Central memory CD4-positive, alpha-beta T cell (primary cell): ENCODE results near the gene KRT84.

Experiments used
- DNase-seq: peaks from one replicate; pipeline ENCODE4 v3.0.0; 2022
- total RNA-seq, 3 experiments: gene quantifications; one replicate each; lab custom pipeline; 2026; lab: John Stamatoyannopoulos, UW

The KRT84 gene
- 0 reads per million in 3 experiments for total RNA-seq

DNA sequence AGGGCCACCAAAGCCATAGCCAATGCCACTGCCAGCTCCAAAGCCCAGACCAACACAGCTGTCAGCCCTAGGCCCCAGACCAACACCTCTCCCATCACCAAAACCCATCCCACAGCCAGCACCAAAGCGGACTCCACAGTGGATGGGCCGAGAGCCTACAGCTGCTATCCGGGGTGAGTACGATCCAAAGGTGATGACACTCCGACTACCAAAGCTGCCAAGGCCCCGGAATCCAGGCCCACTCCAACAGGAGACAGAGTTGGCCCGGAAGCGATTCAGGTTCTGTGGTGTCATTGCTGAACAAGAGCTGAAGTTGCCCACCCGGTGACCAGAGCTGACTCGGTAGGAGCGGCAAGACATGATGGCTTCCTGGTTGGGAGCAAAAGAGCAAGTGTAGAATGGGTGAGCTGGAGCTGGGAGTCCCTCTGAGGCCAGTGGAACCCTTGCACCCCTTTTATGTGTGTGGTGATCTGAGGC lies at the start of gene KRT84:
Gene KRT84 (minus strand): TSS at position 427 of the 477 bp plus-strand sequence. CDS start 67 bp downstream, at position 360.
- no peak for DNase-seq

DNA sequence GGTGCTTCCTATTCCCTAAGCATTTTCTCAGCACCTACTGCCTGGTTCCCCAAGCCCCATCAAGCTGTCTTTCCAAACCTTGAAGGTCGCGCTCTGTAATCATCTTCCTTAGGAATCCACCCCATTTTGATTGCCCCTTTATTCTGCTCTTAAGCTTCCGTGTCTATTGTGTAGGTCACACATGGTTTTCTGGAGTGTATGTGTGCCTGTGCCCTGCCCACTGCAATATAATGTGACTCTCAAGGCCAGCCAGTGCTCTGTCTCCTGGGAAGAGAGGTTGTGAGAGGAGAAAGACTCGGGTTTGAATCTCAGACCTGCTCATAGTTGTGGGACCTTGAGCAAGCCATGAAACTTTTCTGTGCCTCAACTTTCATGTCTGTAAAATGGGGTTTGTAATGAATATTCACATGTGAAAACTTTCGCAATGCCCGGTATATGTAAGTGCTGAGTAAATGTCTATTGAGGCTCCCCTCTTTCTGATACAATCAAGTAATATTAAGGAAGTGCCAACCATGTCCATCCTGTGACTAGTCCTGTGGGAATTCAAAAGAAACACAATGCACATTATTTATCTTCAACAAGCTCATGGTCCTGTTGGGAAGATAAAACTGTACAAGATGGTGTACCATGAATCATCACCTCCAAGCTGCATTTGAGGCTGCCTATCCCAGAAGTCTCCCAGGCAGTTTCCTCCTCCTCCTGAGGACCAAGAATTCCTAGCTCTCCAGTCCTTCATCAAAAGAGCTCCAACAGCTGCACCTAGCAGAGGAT lies 49.5 kb upstream of the KRT84 start:
- no peak for DNase-seq

DNA sequence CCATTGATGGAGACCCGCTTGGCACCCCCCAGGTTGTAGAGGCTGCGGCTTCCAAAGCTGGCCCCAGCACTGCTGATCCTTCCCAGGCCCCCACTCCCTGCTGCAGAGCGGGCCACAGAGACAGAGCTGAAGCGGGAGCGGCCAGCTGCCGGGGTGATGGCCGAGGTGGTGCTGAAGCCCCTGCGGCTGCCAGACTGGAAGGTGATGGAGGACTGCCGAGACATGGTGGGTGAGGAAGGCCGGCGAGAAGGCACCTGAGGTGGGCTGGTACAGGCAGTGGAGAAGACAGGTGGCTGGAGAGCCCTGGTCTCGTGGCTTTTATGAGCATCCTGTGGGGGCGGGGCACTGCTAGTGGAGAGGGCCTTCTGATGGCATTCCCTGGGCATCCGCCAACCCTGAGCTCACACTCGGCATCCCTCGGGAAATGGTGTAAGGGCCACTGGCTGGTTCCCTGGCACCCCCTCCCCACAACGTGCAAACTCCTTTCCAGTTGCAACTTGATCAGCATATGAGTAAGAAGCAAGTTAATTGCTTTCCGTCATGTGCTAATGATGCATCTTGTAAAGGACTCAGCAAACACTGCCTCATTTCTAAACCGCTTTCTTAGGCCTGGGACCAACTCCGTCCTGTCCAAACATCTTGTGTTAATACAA lies 48.8 kb upstream of the KRT84 start, which contains the start of gene KRT75:
Gene KRT75 (minus strand): TSS at position 291 of the 653 bp plus-strand sequence. CDS start 67 bp downstream, at position 224.
- DNase-seq: no peak

DNA sequence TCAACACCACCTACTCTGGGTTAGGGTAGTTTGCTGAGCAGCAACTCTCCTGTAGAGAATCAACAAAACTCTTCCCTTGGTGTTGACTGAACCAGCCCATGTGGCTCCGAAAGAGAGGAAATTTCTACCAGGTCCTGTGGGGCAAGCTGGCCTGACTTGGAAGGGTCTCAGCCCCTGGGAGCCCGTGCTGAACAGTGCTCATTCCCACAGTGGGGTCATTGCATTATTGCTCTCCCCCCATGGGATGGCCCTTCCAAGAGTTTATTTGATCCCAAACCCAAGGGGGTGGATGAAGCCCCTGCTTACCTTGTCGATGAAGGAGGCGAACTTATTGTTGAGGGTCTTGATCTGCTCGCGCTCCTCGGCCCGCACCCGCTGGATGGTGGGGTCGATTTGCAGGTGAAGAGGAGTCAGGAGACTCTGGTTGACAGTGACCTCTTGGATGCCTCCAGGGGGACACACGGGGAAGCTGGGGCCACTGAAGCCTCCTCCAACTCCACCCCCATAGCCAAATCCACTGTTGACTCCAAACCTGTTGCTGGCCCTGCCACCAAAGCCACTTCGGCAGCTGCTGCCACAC lies 48.1 kb upstream of the KRT84 start:
- DNase-seq: no peak

- DNase-seq: no peak
Measured at GRCh38 chr12:52432559-52433207, 47.2 kb upstream of the KRT84 start.

DNA sequence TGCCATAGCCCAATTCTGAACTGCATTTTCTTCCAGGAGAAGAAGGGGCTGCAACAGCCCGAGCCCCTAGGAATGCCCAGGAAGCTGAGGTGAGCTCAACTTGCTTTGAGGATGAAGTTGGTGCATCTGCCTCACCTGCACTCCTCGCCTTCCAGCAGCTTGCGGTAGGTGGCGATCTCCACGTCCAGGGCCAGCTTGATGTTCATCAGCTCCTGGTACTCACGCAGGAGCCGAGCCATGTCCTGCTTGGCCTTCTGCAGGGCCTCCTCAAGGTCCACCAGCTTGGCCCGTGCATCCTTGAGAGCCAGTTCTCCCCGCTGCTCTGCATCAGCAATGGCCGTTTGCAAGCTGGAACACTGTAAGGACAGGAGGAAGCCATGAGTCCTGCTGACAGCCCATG lies 42.7 kb upstream of the KRT84 start:
- no peak for DNase-seq

DNA sequence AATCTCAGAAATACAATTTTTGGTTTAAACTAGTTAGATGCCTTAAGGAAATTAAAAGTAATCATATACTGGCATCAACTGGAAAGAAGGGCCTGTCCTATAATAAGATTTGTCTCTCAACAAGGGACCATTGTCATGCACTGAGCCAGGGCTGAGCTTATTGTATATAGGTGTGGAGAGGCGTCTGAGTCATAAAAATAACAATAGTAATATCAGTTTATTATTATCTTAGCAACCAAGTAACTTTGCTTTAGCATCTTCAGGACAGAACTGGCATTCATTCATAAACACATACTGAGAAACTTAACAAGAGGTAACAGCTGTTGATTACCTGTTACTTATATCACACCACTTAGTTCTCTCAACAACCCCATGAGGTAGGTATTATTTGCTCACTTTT lies 41.6 kb upstream of the KRT84 start:
- DNase-seq: no peak

DNA sequence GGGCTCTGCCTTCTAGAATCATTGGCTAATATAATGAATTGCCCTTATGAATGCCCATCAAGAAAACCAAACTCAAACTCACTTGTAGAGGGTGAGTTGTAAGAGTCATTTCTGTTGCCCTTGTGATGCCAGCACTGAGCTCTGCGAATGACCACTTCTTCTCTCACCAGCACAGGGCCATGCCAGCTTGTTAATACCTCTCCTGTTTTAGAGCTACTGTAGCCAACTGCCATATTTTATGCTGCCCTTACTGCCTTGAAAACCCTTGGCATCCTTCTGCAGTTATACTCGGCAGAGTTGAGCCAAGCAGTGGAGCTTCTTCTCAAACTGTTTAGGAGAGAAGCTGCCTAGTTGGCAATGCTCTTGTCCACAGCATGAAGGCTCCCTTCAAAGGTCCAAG lies 40.6 kb upstream of the KRT84 start:
- DNase-seq: no peak

GRCh38 chr12:52425466-52425865 lies 40.0 kb upstream of the KRT84 start:
- no peak for DNase-seq

DNA sequence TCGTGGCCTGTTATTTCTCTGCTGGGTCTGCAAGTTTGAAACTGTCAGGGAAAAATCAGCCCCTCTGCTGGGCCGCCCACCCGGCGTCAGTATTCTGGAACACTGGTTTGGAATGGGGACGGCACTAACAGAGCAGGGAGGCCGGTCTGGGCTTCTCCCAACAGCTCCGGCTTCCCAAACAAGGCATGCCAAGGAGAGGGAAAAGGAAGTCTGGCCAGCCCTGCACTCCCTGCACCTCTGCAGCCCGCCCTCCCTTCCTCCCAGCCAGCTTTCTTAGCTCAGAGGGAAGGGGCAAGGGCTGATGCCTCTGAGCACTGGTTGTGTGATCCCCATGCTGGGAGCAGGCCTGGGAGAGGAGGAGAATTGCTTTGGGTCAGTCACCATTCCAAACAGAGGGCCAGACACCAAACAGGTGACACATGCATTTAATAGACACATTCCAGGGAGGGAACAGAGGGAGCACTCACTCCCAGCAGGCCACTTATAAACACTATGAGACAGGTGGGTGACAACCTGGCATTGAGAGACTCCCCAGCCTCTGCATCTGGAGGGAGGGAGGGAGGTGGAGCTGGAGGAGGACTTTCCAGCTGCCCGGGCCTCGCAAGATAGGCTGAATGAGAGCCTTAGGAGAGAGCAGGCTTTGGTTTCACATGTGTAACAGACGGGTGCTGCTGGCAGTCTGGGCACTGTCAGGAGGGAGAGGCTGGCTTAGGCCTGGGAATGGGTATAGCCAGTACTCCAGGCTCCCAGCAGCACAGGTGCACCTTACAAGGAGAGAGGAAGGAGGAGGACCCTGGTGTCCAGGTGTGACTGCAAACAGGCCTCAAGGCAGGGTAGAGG lies 38.4 kb upstream of the KRT84 start:
- no peak for DNase-seq

GRCh38 chr12:52423035-52423434 lies 37.6 kb upstream of the KRT84 start:
- no peak for DNase-seq

GRCh38 chr12:52419656-52420055 lies 34.2 kb upstream of the KRT84 start:
- DNase-seq: no peak

GRCh38 chr12:52418576-52419110 lies 33.2 kb upstream of the KRT84 start:
- DNase-seq: no peak

DNA sequence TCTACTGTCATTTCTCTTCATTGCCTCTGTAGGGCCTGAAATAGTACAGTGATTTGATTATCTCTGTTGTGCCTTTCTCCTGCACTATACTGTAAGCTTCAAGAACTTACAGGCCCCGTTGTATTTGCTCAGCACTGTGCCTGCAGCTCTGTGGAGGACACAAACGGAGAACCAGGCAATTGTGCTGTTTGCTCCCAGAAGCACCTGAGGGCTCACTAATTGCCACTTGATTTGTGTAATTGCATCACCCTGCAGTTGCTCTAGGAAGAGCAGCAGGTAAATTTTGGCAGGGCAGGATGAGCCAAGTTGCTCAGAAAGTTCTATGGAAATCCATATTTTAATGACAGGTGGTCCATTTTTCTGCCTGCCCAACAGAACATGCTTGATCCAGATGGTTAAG lies 32.3 kb upstream of the KRT84 start:
- DNase-seq: no peak

- no peak for DNase-seq
Measured at GRCh38 chr12:52416795-52417194, 31.3 kb upstream of the KRT84 start.

- no peak for DNase-seq
Measured at GRCh38 chr12:52415870-52416750, 30.7 kb upstream of the KRT84 start.

DNA sequence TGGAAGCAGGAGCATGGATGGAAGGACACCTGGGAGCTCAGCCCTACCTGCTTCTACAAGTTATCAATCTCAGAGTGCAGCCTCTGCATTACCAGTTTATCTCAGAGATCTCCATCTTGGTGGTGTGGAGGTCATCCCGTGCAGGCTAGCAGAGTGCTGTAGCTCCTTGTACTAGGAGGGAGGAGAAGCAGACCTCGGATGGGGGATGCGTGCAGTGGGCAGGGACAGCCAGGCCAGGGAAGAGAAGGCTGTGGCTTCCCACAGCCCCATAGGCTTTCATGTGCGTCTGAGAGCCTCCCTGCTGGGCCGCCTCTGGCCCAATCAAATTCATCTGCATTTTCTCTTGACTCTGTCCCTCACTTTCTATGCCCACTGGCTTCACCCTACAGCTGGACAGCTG lies 29.5 kb upstream of the KRT84 start:
- no peak for DNase-seq

GRCh38 chr12:52413782-52414345 lies 28.4 kb upstream of the KRT84 start:
- no peak for DNase-seq

- no peak for DNase-seq
Measured at GRCh38 chr12:52413202-52413601, 27.8 kb upstream of the KRT84 start.

- no peak for DNase-seq
Measured at GRCh38 chr12:52411815-52412214, 26.4 kb upstream of the KRT84 start.
